ENCODE measurements around the gene BRPF1. TPM values are rescaled to one million over a fixed set of nuclear protein-coding genes. Genes with fewer than 3 reads are reported as not detected.

The BRPF1 gene
- total RNA-seq, 1 donor from 2014 or later, result 27.1 TPM

GRCh38 chr3:9712415-9712814, 19.1 kb upstream of the BRPF1 start:
- Mint-ChIP-seq H3K27ac (no peak overlapping the region), H3K4me1 (peaks cover 5% of the 10 kb centered on the region), H3K36me3 (no peaks in the 10 kb centered on the region), H3K4me3 (no peak overlapping the region), H3K9me3 (no peaks in the 10 kb centered on the region), H3K27me3 (ENCODE audit: low read depth) (peaks cover 37% of the 10 kb centered on the region)
- DNase-seq (ENCODE audit: low spot score in 2 of 2, unreplicated experiment in 2 of 2), result no peak
- TF ChIP-seq CTCF (IDR thresholded peaks at IDR 0.05; ENCODE audit: unreplicated experiment), result no peak

- TF ChIP-seq CTCF (IDR thresholded peaks at IDR 0.05; ENCODE audit: unreplicated experiment), result no peak
- Mint-ChIP-seq H3K4me3 (no peak overlapping the region), H3K4me1 (peaks cover 5% of the 10 kb centered on the region), H3K9me3 (no peaks in the 10 kb centered on the region), H3K27ac (no peak overlapping the region), H3K36me3 (no peaks in the 10 kb centered on the region), H3K27me3 (ENCODE audit: low read depth) (peaks cover 37% of the 10 kb centered on the region)
- no peak for DNase-seq (ENCODE audit: low spot score in 2 of 2, unreplicated experiment in 2 of 2)
Measured at GRCh38 chr3:9713142-9713541, 18.4 kb upstream of the BRPF1 start.

- H3K27me3 Mint-ChIP-seq (ENCODE audit: low read depth), result peaks cover 37% of the 10 kb centered on the region
Measured at GRCh38 chr3:9715136-9715535, 16.4 kb upstream of the BRPF1 start.

GRCh38 chr3:9715764-9716437, 15.6 kb upstream of the BRPF1 start:
- no peak for TF ChIP-seq CTCF (IDR thresholded peaks at IDR 0.05; ENCODE audit: unreplicated experiment)
- Mint-ChIP-seq H3K4me1 (peaks cover 5% of the 10 kb centered on the region), H3K27me3 (ENCODE audit: low read depth) (peaks cover 31% of the 10 kb centered on the region), H3K4me3 (no peak overlapping the region), H3K9me3 (no peaks in the 10 kb centered on the region), H3K36me3 (no peaks in the 10 kb centered on the region), H3K27ac (no peak overlapping the region)
- no peak for DNase-seq (ENCODE audit: low spot score in 2 of 2, unreplicated experiment in 2 of 2)

More at GRCh38 chr3:9715136-9715535, 16.4 kb upstream of the BRPF1 start:
- no peak overlapping the region for H3K4me3 Mint-ChIP-seq
- no peak for DNase-seq (ENCODE audit: low spot score in 2 of 2, unreplicated experiment in 2 of 2)
- H3K27ac Mint-ChIP-seq, result no peak overlapping the region
- no peak for TF ChIP-seq CTCF (IDR thresholded peaks at IDR 0.05; ENCODE audit: unreplicated experiment)
- no peaks in the 10 kb centered on the region for H3K36me3 Mint-ChIP-seq
- H3K9me3 Mint-ChIP-seq, result no peaks in the 10 kb centered on the region
- peaks cover 5% of the 10 kb centered on the region for H3K4me1 Mint-ChIP-seq

- TF ChIP-seq CTCF (IDR thresholded peaks at IDR 0.05; ENCODE audit: unreplicated experiment), result no peak
- H3K4me3 Mint-ChIP-seq, result no peak overlapping the region
- peaks cover 5% of the 10 kb centered on the region for H3K4me1 Mint-ChIP-seq
Measured at GRCh38 chr3:9716801-9717555, 14.6 kb upstream of the BRPF1 start.

More at GRCh38 chr3:9716801-9717555, 14.6 kb upstream of the BRPF1 start:
- peaks cover 30% of the 10 kb centered on the region for H3K27me3 Mint-ChIP-seq (ENCODE audit: low read depth)
- no peaks in the 10 kb centered on the region for H3K9me3 Mint-ChIP-seq
- H3K27ac Mint-ChIP-seq, result no peak overlapping the region
- DNase-seq (ENCODE audit: low spot score in 2 of 2, unreplicated experiment in 2 of 2), result no peak
- no peaks in the 10 kb centered on the region for H3K36me3 Mint-ChIP-seq
